Measurements from ENCODE around the gene LRP1-AS.

- TF ChIP-seq NR3C1 (CRISPR knock-in tag; conservative IDR thresholded peaks at IDR 0.05; ENCODE audit: low read depth) (no peak), ATF2 (CRISPR knock-in tag; IDR thresholded peaks at IDR 0.05; ENCODE audit: borderline replicate concordance, low read depth) (no peak)
- TF ChIP-seq, protein P1, sequence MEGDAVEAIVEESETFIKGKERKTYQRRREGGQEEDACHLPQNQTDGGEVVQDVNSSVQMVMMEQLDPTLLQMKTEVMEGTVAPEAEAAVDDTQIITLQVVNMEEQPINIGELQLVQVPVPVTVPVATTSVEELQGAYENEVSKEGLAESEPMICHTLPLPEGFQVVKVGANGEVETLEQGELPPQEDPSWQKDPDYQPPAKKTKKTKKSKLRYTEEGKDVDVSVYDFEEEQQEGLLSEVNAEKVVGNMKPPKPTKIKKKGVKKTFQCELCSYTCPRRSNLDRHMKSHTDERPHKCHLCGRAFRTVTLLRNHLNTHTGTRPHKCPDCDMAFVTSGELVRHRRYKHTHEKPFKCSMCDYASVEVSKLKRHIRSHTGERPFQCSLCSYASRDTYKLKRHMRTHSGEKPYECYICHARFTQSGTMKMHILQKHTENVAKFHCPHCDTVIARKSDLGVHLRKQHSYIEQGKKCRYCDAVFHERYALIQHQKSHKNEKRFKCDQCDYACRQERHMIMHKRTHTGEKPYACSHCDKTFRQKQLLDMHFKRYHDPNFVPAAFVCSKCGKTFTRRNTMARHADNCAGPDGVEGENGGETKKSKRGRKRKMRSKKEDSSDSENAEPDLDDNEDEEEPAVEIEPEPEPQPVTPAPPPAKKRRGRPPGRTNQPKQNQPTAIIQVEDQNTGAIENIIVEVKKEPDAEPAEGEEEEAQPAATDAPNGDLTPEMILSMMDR (IDR thresholded peaks at IDR 0.05): no peak
- TF ChIP-seq, protein P2, sequence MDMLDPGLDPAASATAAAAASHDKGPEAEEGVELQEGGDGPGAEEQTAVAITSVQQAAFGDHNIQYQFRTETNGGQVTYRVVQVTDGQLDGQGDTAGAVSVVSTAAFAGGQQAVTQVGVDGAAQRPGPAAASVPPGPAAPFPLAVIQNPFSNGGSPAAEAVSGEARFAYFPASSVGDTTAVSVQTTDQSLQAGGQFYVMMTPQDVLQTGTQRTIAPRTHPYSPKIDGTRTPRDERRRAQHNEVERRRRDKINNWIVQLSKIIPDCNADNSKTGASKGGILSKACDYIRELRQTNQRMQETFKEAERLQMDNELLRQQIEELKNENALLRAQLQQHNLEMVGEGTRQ (CRISPR knock-in tag; IDR thresholded peaks at IDR 0.05): no peak
- TF ChIP-seq, protein P3, sequence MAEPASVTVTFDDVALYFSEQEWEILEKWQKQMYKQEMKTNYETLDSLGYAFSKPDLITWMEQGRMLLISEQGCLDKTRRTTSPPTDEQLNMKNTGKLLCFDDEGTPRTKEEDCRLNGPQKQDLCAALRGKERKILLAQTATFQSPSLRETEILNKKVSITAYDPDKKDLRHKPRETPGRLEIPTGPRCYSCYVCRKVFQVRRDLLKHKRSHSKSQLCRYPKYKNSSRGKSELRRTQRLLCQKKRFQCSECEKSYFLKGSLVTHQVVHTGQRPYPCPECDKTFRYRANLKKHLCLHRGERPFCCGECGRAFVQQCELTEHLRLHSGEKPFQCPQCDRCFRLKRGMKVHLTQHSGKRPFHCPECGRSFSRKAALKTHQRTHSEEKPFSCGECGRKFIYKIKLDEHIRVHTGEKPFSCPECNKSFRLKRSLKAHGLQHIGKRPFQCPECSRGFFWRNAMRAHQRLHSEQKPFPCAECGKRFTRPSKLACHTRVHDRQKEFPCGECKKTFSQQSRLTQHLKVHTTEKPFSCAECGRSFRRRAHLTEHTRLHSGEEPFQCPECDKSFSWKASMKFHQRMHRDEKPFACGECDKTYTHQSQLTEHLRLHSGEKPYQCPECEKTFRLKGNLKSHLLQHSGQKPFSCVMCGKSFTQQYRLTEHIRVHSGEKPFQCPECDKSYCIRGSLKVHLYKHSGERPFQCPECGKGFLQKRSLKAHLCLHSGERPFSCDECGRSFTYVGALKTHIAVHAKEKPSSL (CRISPR knock-in tag; conservative IDR thresholded peaks at IDR 0.05): no peak
Measured at GRCh38 chr12:57188090-57188425, 40.6 kb upstream of the LRP1-AS start.

Data from WTC11 (cell line).